ENCODE results near the gene FAM200C.
A peak's percentile ranks its signal among the peaks of the same experiment; 100 is the strongest.
"Not testable (repeated sequence)": the region's sequence is repeated elsewhere in the genome, so short reads cannot be mapped to it uniquely, and the experiment has no call there.

Gene FAM200C

DNA sequence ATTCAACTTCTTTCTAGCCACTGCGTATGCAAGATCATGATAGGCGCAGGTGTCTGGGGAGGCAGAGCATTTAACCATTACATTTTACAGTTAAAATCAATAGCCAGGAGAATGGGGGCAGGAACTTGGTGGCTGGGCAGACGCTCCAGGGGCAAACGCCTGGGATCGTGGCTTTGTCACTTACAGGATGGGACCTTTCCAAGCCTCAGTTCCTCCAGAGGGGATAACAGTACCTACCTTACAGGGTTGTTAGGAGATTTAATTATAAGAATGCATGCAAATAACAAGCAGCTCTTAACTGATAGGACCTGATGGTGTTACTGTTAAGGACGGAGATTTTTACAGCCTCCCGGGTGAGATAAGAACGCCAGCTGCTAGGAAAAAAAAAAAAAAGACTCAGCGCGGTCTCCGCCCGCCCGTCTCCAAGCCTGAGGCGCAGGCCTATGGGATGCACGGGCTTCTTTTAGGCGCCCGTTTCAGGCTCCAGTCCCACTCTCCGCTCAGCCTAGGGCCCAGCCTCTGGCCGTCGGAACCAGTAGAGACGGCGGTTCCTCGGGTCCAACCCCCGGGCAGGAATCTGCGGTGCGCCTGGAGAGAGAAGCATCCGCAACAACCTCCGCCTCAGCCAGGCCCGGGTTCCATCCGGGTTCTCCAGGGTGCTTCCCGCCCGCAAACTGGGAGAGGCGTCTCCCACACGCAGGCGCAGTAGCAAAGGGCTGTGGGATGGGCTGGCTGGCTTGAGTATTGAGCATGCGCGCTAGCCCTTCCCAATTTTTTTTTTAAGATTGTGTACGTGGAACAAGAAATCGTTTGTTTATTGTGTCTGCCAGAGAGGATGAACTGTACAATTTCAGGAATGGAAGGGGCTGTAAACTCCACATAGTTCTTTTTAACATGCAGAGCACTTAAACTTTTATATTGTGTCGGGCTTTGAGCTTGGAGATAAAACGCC lies at the start of gene FAM200C:
Gene FAM200C (minus strand): TSS at position 653 of the 952 bp plus-strand sequence. CDS start 4,564 bp downstream, outside the sequence.
- peak; percentile 51 for DNase-seq

DNA sequence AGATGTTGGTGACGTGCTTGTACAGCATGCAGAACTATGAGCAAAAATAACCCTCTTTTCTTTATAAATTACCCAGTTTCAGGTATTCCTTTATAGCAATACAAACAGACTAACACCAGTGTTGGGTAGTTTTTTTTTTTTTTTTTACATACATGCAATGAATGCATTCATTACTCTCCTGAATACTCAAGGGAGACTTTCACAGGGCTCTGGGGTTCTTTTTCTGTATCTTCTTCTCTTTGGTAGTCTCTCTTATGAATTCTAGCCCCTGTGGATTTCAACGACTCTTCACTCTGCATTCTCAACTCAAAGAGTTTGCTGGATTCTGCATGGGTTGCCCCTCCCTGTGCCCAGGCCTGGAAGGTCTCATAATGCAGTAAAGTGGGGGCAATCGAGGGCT lies 49.6 kb upstream of the FAM200C start:
- DNase-seq, result no peak

DNA sequence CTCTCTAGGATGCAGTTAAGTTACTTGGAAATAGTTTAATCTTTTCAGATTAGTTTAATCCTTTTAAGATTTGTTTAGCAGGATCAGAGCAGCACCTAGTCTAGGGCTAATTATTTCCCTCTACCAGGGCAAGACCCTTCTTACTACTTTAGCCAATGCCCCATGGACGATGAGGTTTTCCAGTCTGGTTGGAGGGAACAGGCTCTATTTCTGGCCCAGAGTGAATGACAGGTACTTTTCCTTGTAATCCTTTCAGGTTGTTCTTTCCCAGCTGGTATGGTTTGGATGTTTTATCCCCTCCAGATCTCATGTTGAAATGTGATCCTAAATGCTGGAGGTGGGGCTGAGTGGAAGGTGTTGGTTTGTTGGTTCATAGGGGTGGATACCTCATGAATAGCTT lies 49.0 kb upstream of the FAM200C start:
- no peak for DNase-seq

DNA sequence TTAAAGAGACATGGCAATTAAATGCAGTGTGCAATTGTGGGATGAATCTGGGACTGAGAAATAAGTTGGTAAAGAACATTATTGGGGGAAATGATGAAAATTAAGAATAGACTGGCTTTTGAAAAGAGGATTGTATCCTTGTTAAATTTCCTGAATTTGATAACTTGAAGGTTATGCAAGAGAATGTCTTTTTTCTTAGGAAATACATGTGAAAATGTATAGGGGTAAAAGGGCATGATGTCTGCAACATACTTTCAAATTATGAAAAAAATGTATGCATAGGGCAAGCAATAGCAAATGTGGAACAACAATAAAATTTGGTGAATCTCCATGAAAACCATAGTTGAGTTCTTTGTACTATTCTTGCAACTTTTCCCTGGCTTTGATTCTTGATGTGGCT lies 45.9 kb upstream of the FAM200C start:
- DNase-seq, result no peak

DNA sequence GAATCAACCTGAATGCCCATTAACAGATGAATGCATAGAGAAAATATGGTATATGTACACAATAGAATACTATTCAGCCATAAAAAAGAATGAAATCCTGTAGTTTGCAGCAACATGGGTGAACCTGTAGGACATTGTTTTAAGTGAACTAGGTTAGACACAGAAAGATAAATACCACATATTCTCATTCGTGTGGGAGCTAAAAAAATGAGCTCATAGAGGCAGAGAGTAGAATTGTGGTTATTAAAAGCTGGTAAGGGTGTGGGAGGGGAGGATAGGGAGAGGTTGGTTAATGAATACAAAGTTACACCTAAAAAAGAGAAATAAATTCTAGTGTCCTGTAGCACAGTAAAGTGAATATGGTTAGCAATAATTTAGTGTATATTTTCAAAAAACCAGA lies 45.3 kb upstream of the FAM200C start:
- DNase-seq, result no peak

DNA sequence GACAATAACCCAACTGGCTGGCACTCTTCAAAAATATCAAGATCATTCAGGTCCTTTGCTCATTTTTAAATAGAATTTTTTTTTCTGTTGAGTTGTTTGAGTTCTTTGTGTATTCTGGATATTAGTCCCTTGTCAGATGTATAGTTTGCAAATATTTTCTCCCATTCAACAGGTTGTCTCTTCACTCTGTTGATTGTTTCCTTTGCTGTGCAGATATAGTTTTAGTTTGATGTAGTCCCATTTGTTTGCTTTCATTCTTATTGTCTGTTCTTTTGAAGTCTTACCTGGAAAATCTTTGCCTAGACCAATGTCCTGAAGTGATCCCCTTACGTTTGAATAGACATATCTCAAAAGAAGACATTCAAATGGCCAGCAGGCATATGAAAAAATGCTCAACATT lies 44.6 kb upstream of the FAM200C start:
- DNase-seq, result no peak

GRCh38 chr5:160442824-160443431 lies 43.1 kb upstream of the FAM200C start:
- DNase-seq, result no peak

- DNase-seq, result no peak
These were observed 41.5 kb upstream of the FAM200C start for GRCh38 chr5:160441311-160441781.

DNA sequence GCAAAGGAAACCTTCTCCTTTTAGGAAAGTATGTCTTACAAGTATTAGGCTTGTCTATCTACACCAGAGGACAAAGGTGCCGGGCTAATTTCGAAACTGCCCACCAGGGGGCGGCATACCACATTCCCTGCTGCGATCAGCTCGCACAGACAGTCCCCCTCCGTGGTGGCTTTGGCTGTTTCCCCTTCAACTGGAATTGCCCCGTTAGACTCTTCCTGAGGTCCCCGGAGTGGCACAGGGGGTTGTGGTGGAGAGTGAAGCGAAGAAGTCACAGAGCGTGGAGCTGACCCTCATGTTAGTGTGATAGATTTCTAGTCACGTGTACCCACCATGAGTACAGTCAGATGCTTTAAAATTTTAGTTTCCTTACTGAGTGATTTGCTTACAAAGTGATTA lies 39.3 kb upstream of the FAM200C start:
- DNase-seq, result no peak

GRCh38 chr5:160438316-160439204 lies 38.7 kb upstream of the FAM200C start:
- DNase-seq, result no peak

DNA sequence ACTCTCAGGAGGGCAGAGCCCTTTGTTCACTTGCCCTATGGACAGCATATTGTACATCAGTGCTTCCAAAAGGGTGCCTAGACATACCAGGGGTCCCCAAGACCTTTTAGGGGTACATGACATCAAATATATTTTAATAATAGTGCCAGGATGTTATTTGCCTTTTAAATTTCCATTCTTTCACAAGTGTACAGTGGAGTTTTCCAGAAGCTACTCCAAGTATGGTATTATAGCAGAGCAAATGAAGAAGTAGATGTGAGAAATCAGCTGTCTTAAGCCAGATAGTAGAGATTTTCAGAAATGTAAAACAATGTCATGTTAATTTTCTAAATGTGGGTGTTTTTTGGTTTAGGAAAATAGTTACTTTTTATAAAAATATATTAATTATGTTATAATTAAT lies 37.4 kb upstream of the FAM200C start:
- no peak for DNase-seq

DNA sequence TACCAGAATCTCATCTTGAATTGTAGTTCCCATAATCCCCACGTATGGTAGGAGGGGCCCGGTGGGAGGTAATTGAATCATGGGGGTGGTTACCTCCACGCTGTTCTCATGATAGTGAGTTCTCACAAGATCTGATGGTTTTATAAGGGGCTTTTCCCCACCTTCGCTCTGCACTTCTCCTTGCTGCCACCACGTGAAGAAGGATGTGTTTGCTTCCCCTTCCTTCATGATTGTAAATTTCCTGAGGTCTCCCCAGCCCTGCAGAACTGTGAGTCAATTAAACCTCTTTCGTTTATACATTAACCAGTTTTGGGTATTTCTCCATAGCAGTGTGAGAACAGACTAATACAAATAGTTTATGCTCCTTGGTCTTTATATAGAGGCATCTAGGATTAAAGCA lies 36.8 kb upstream of the FAM200C start:
- not testable (repeated sequence) for DNase-seq

GRCh38 chr5:160436017-160436416 lies 36.2 kb upstream of the FAM200C start:
- DNase-seq, result no peak

GRCh38 chr5:160435532-160435931 lies 35.7 kb upstream of the FAM200C start:
- DNase-seq, result no peak

- DNase-seq, result no peak
These were observed 34.2 kb upstream of the FAM200C start for GRCh38 chr5:160434022-160434531.

DNA sequence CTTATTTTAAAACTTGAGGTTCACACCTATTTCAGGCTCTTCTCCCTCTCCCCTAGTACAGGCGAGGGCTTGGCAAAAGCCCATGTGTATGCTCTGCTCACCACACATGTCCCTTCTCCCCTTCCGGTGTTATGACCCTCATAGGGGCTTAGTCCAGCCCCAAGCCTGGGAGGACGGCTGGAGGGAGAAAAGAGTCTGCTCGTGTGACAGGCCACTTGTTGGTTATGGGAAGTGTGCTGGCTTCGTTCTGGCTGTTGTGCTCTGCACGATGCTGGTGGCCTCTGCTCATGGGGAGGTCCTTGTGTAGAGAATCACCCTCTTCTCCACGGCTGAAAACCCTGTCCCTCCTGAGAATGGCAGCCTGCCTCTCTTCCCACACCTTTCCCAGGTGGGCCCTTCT lies 32.9 kb upstream of the FAM200C start:
- no peak for DNase-seq

- no peak for DNase-seq
These were observed 32.3 kb upstream of the FAM200C start for GRCh38 chr5:160432196-160432595.

DNA sequence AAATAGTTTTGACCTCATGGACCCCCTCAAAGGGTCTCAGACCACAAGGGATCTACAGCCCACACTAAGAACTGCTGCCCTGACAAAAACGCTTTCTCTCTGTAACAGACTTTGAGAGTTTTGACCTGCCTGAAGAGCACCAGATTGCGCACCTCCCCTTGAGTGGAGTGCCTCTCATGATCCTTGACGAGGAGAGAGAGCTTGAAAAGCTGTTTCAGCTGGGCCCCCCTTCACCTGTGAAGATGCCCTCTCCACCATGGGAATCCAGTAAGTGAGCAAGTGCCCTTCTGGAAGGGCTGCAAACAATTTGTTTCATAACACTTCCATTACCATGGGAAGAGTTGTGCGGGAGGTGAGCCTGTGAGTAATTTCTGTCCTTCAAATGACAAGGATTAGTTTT lies 27.8 kb upstream of the FAM200C start:
- DNase-seq, result no peak

- DNase-seq, result peak; percentile 31
These were observed 23.2 kb upstream of the FAM200C start for GRCh38 chr5:160423099-160423498.

DNA sequence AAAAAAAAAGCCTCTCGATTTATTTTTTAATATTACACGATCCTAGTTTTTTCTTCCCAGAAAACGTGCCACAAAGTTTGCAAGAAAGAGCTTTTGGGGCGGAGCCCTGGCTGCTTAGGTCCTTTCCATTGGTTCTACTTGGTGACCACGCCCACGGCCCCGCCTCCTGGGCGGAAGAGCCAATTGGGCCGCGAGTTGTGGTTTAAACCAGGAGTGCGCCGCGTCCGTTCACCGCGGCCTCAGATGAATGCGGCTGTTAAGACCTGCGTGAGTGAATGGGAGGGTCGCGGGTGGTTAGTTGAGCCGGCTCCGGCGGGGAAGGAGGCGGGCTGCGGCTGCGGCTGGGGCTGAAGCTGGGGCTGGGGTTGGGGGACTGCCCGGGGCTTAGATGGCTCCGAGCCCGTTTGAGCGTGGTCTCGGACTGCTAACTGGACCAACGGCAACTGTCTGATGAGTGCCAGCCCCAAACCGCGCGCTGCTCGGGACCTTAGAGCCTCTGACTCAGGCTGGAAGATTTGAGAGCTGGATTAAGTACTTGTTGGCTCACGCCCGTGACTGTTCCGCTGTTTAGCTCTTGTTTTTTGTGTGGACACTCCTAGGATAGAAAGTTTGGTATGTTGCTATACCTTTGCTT lies 21.9 kb upstream of the FAM200C start, which contains the start of gene PTTG1:
Gene PTTG1 (plus strand): TSS at position 231 of the 634 bp plus-strand sequence. CDS start 458 bp downstream, outside the sequence.
- DNase-seq, result peak; percentile 83

DNA sequence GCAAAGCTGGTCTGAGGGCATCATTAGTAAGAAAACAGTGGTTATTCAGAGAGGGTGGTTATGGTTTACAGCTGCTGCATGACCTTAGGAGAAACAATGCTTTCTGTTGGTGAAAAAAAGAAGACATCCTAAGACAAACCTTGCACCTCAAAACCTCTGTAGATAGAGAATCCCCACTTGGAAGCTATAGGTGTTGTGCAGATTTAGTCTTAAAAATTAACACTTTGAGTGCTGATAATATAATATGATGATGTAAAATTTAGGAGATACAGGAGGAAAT lies 20.4 kb upstream of the FAM200C start:
- DNase-seq, result no peak
